KMS-11 (cell line): ENCODE data around the gene CLOCK.

ENCODE experiments used
- H2AFZ ChIP-seq: fragments of 200-600 bp; sonication (generic); 2 replicates; pipeline ENCODE4 v1.6.1; 2016; ENCODE audit warnings: antibody characterized with exemption, mixed run types, low read depth
- H3K27ac ChIP-seq: fragments of 200-600 bp; sonication (generic); 2 replicates; pipeline ENCODE4 v1.6.1; 2016; ENCODE audit warnings: mild to moderate bottlenecking, mixed run types
- H3K27me3 ChIP-seq: fragments of 200-600 bp; sonication (generic); 2 replicates; pipeline ENCODE4 v1.6.1; 2017; ENCODE audit warnings: mild to moderate bottlenecking, low read depth, mixed run types, moderate library complexity; ENCODE audit not compliant: insufficient read depth
- H3K36me3 ChIP-seq: fragments of 200-600 bp; sonication (generic); 2 replicates; pipeline ENCODE4 v1.6.1; 2017; ENCODE audit warnings: mild to moderate bottlenecking, mixed run types; ENCODE audit not compliant: insufficient read depth
- H3K4me1 ChIP-seq: fragments of 200-600 bp; sonication (generic); 2 replicates; pipeline ENCODE4 v1.6.1; 2016; ENCODE audit warnings: mild to moderate bottlenecking, low read depth, mixed run types; ENCODE audit not compliant: poor library complexity, severe bottlenecking
- H3K4me2 ChIP-seq: fragments of 200-600 bp; sonication (generic); 2 replicates; pipeline ENCODE4 v1.7.0; 2016; ENCODE audit warnings: mild to moderate bottlenecking, mixed run types
- H3K4me3 ChIP-seq: fragments of 200-600 bp; sonication (generic); IDR thresholded peaks from 2 replicates; pipeline ENCODE4 v1.6.1; 2017; ENCODE audit warnings: low read depth, low read length, mixed read lengths; ENCODE audit not compliant: insufficient read depth
- H3K79me2 ChIP-seq: fragments of 200-600 bp; sonication (generic); 2 replicates; pipeline ENCODE4 v1.6.1; 2016; ENCODE audit warnings: low read depth, mixed run types; ENCODE audit not compliant: insufficient read depth
- H3K9ac ChIP-seq: fragments of 200-600 bp; sonication (generic); 2 replicates; pipeline ENCODE4 v1.6.1; 2016; ENCODE audit warnings: mild to moderate bottlenecking, mixed run types
- H4K20me1 ChIP-seq: fragments of 200-600 bp; sonication (generic); 2 replicates; pipeline ENCODE4 v1.6.1; 2016; ENCODE audit warnings: mild to moderate bottlenecking, mixed run types; ENCODE audit not compliant: insufficient read depth
- CTCF ChIP-seq: fragments of 200-600 bp; sonication (generic); conservative IDR thresholded peaks from 2 replicates; pipeline ENCODE4 v1.6.1; 2017; ENCODE audit warnings: low read depth, mild to moderate bottlenecking, antibody characterized with exemption, low read length, moderate library complexity, mixed read lengths

Gene CLOCK

GRCh38 chr4:55578341-55579010 is 31.8 kb upstream of the CLOCK start:
- Histone ChIP-seq H3K4me3 (no peak overlapping the region), H3K79me2 (no peaks in the 10 kb centered on the region), H2AFZ (no peak overlapping the region), H4K20me1 (no peaks in the 10 kb centered on the region), H3K4me1 (no peaks in the 10 kb centered on the region), H3K9ac (no peak overlapping the region), H3K27me3 (no peaks in the 10 kb centered on the region), H3K4me2 (no peak overlapping the region), H3K27ac (no peak overlapping the region), H3K36me3 (no peaks in the 10 kb centered on the region)
- TF ChIP-seq CTCF = no peak

- no peaks in the 10 kb centered on the region for H4K20me1 ChIP-seq
- no peak overlapping the region for H3K4me3 ChIP-seq
- no peaks in the 10 kb centered on the region for H3K79me2 ChIP-seq
- no peaks in the 10 kb centered on the region for H3K27me3 ChIP-seq
- no peak overlapping the region for H2AFZ ChIP-seq
- H3K27ac ChIP-seq = no peak overlapping the region
- no peak overlapping the region for H3K9ac ChIP-seq
- H3K4me2 ChIP-seq = no peak overlapping the region
- TF ChIP-seq CTCF = no peak
- no peaks in the 10 kb centered on the region for H3K4me1 ChIP-seq
- H3K36me3 ChIP-seq = no peaks in the 10 kb centered on the region
Measured at GRCh38 chr4:55575513-55575912, 28.8 kb upstream of the CLOCK start.

- H3K4me2 ChIP-seq = no peak overlapping the region
Measured at GRCh38 chr4:55574252-55574651, 27.5 kb upstream of the CLOCK start.

GRCh38 chr4:55571806-55572205 is 25.1 kb upstream of the CLOCK start:
- Histone ChIP-seq H3K4me2 (no peak overlapping the region), H3K4me1 (no peaks in the 10 kb centered on the region), H3K27me3 (no peaks in the 10 kb centered on the region), H4K20me1 (no peaks in the 10 kb centered on the region), H3K36me3 (no peaks in the 10 kb centered on the region), H3K79me2 (no peaks in the 10 kb centered on the region), H2AFZ (no peak overlapping the region), H3K4me3 (no peak overlapping the region), H3K27ac (no peak overlapping the region), H3K9ac (no peak overlapping the region)
- TF ChIP-seq CTCF = no peak

More at GRCh38 chr4:55574252-55574651, 27.5 kb upstream of the CLOCK start:
- H3K79me2 ChIP-seq = no peaks in the 10 kb centered on the region
- H3K4me3 ChIP-seq = no peak overlapping the region
- H3K36me3 ChIP-seq = no peaks in the 10 kb centered on the region
- H3K27ac ChIP-seq = no peak overlapping the region
- no peaks in the 10 kb centered on the region for H4K20me1 ChIP-seq
- H3K9ac ChIP-seq = no peak overlapping the region
- H3K4me1 ChIP-seq = no peaks in the 10 kb centered on the region
- TF ChIP-seq CTCF = no peak
- H2AFZ ChIP-seq = no peak overlapping the region
- no peaks in the 10 kb centered on the region for H3K27me3 ChIP-seq
